ENCODE results near the gene RNF149.
"Not testable (repeated sequence)": the region's sequence is repeated elsewhere in the genome, so short reads cannot be mapped to it uniquely, and the experiment has no call there.

RNF149 gene

GRCh38 chr2:101327863-101328394 lies 19.4 kb upstream of the RNF149 start:
- Histone ChIP-seq H3K4me3 (replicated peaks; ENCODE audit: insufficient read depth, low read length) (no peak overlapping the region), H3K27me3 (ENCODE audit: insufficient read depth, poor library complexity, severe bottlenecking) (no peaks in the 10 kb centered on the region), H3K27ac (replicated peaks) (peak overlapping the region; percentile 67)
- no peak for TF ChIP-seq SPI1 (IDR thresholded peaks at IDR 0.05; ENCODE audit: borderline replicate concordance, low read depth)
- no peak for TF ChIP-seq CTCF (IDR thresholded peaks at IDR 0.05; ENCODE audit: insufficient read depth, low read length)
- TF ChIP-seq REST (IDR thresholded peaks at IDR 0.05; ENCODE audit: insufficient replicate concordance, low read depth): no peak
- no peak for TF ChIP-seq GABPA (IDR thresholded peaks at IDR 0.05; ENCODE audit: low read depth)
- TF ChIP-seq POLR2AphosphoS5 (IDR thresholded peaks at IDR 0.05; ENCODE audit: low read depth): no peak
- DNase-seq (ENCODE audit: low read depth in 1 of 2, low spot score in 1 of 2): no peak

- H3K27ac ChIP-seq (replicated peaks): no peak overlapping the region
- no peak overlapping the region for H3K4me3 ChIP-seq (replicated peaks; ENCODE audit: insufficient read depth, low read length)
- no peak for DNase-seq (ENCODE audit: low read depth in 1 of 2, low spot score in 1 of 2)
- H3K27me3 ChIP-seq (ENCODE audit: insufficient read depth, poor library complexity, severe bottlenecking): no peaks in the 10 kb centered on the region
- no peak for TF ChIP-seq REST (IDR thresholded peaks at IDR 0.05; ENCODE audit: insufficient replicate concordance, low read depth)
- no peak for TF ChIP-seq POLR2AphosphoS5 (IDR thresholded peaks at IDR 0.05; ENCODE audit: low read depth)
- no peak for TF ChIP-seq GABPA (IDR thresholded peaks at IDR 0.05; ENCODE audit: low read depth)
- TF ChIP-seq SPI1 (IDR thresholded peaks at IDR 0.05; ENCODE audit: borderline replicate concordance, low read depth): no peak
- TF ChIP-seq CTCF (IDR thresholded peaks at IDR 0.05; ENCODE audit: insufficient read depth, low read length): no peak
Observed at GRCh38 chr2:101325425-101325824, 16.9 kb upstream of the RNF149 start.

- not testable (repeated sequence) for H3K27ac ChIP-seq (replicated peaks); H3K27me3 ChIP-seq (ENCODE audit: insufficient read depth, poor library complexity, severe bottlenecking); H3K4me3 ChIP-seq (replicated peaks; ENCODE audit: insufficient read depth, low read length); DNase-seq (ENCODE audit: low read depth in 1 of 2, low spot score in 1 of 2)
Observed at GRCh38 chr2:101316568-101316967, 8.1 kb upstream of the RNF149 start.

GRCh38 chr2:101311696-101312017 lies 3.2 kb upstream of the RNF149 start:
- DNase-seq (ENCODE audit: low read depth in 1 of 2, low spot score in 1 of 2): peak in 1 of 2 experiments; percentile 57

More at GRCh38 chr2:101311696-101312017, 3.2 kb upstream of the RNF149 start:
- TF ChIP-seq GABPA (IDR thresholded peaks at IDR 0.05; ENCODE audit: low read depth): no peak
- no peak for TF ChIP-seq REST (IDR thresholded peaks at IDR 0.05; ENCODE audit: insufficient replicate concordance, low read depth)
- no peak overlapping the region for H3K4me3 ChIP-seq (replicated peaks; ENCODE audit: insufficient read depth, low read length)
- peak overlapping the region; percentile 42 for H3K27ac ChIP-seq (replicated peaks)
- H3K27me3 ChIP-seq (ENCODE audit: insufficient read depth, poor library complexity, severe bottlenecking): no peaks in the 10 kb centered on the region
